ENCODE measurements around the gene UBE2QL1. TPM values are rescaled to one million over a fixed set of nuclear protein-coding genes. Genes with fewer than 3 reads are reported as not detected.

Gene UBE2QL1
- total and polyA plus RNA-seq, 2 of the 8 experiments (the other 6 are each of a cell fraction or from before 2014, with no cell fraction given), result 0.43 to 0.65 TPM

DNA sequence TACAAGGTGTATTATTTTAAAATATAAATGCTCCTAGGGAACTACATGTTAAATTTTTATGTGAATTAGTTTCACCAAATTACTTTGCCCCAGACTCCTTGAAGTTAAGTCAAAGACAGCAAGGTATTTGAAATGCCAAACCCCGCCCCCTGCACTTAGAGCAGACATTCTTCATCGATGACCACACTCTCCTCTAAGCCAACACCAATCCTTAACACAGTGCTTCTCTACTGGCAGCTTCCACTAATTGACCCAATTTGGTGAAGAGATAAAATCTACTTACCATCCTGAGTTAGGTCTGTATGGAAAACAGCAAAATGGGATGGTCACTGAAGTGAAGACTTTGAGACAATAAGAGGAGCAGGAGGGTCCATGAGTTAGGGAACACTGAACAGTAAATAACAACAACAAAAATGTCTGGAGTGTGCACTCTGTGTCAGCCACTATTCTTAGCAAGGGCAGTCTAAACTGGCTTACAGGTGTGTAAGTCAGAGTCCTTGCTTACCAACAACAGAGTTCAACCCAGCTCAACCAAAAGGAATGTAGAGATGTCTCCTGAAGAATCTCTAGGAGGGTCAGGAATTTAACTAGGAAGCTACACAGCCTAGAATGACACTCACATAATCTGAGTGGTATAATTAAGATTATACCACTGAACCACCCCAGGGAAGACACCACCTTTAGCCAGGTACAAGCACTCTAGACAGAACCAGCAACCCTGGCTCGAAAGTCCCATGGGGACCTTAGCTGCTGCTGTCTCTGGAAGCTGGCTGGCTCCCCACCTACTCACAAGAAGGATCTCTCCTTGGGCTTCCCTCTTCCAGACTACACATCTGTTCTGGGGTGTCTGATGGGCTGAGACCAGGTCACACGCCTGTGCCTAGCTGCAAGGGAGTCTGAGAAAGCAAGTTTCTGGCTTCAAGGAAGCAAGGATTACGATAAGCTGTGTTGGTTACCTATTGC, 8.8 kb upstream of the UBE2QL1 start (continued):
- TF ChIP-seq SP1 (IDR thresholded peaks at IDR 0.05; ENCODE audit: low read depth, low read length) (no peak), ZNF274 (IDR thresholded peaks at IDR 0.05; ENCODE audit: borderline replicate concordance, extremely low read depth, low read length) (no peak), CTBP2 (IDR thresholded peaks at IDR 0.05; ENCODE audit: borderline replicate concordance, insufficient read depth, insufficient read length, low read length) (no peak), CEBPB (IDR thresholded peaks at IDR 0.05; ENCODE audit: low read depth, low read length) (no peak), POU5F1 (IDR thresholded peaks at IDR 0.05; ENCODE audit: low read depth, low read length) (no peak), EGR1 (IDR thresholded peaks at IDR 0.05; ENCODE audit: borderline replicate concordance, low read depth, low read length) (no peak), POLR2AphosphoS5 (IDR thresholded peaks at IDR 0.05; ENCODE audit: low read depth, low read length) (no peak)

Data from H1 (cell line).